DMS114 treated with DMSO at 0.1 percent for 48 hours (cell line): ENCODE measurements around the gene PPAN.

Experiments used
- DNase-seq: peaks from one replicate; lab custom pipeline; 2025; ENCODE audit not compliant: unreplicated experiment; lab: John Stamatoyannopoulos, UW

The PPAN gene

GRCh38 chr19:10113592-10113963 lies 7.4 kb downstream of the PPAN start:
- no peak for DNase-seq

GRCh38 chr19:10113964-10114650 lies 7.9 kb downstream of the PPAN start:
- no peak for DNase-seq

GRCh38 chr19:10114651-10115391 lies 8.7 kb downstream of the PPAN start:
- DNase-seq = no peak

- DNase-seq = no peak
These were observed 9.4 kb downstream of the PPAN start for GRCh38 chr19:10115392-10116084.

GRCh38 chr19:10116085-10116865 lies 10.1 kb downstream of the PPAN start:
- DNase-seq = no peak

GRCh38 chr19:10116866-10117616 lies 10.9 kb downstream of the PPAN start:
- DNase-seq = no peak

GRCh38 chr19:10118960-10119359 lies 12.8 kb downstream of the PPAN start:
- no peak for DNase-seq

GRCh38 chr19:10120538-10121189 lies 14.5 kb downstream of the PPAN start:
- DNase-seq = no peak

- no peak for DNase-seq
These were observed 15.9 kb downstream of the PPAN start for GRCh38 chr19:10122045-10122444.

GRCh38 chr19:10124429-10124828 lies 18.3 kb downstream of the PPAN start:
- no peak for DNase-seq

- DNase-seq = no peak
These were observed 20.1 kb downstream of the PPAN start for GRCh38 chr19:10126213-10126639.

GRCh38 chr19:10132905-10133304 lies 26.7 kb downstream of the PPAN start:
- no peak for DNase-seq

- no peak for DNase-seq
These were observed 27.4 kb downstream of the PPAN start for GRCh38 chr19:10133596-10133995.

- DNase-seq = no peak
These were observed 27.9 kb downstream of the PPAN start for GRCh38 chr19:10134040-10134439.

- no peak for DNase-seq
These were observed 29.6 kb downstream of the PPAN start for GRCh38 chr19:10135551-10136334.

GRCh38 chr19:10136936-10137335 lies 30.8 kb downstream of the PPAN start:
- DNase-seq = no peak

- no peak for DNase-seq
These were observed 31.9 kb downstream of the PPAN start for GRCh38 chr19:10137751-10138682.
